GM18499 (cell line): ENCODE results near the gene SNW1.

Experiments
- ATAC-seq: cut with Tn5 transposase; IDR thresholded peaks from one replicate; pipeline ENCODE4 v1.9.1; 2021; ENCODE audit warnings: moderate number of reproducible peaks; ENCODE audit not compliant: insufficient read depth, unreplicated experiment

SNW1 gene

GRCh38 chr14:77674931-77675330 is 86.0 kb downstream of the SNW1 start:
- no peak for ATAC-seq

GRCh38 chr14:77673193-77673592 is 87.8 kb downstream of the SNW1 start:
- ATAC-seq, result no peak
